GM21515 (cell line): ENCODE data around the gene NUDT4.
"Not testable (repeated sequence)": the region's sequence is repeated elsewhere in the genome, so short reads cannot be mapped to it uniquely, and the experiment has no call there.

ENCODE experiments used
- ATAC-seq: cut with Tn5 transposase; IDR thresholded peaks from one replicate; pipeline ENCODE4 v1.9.1; 2021; ENCODE audit not compliant: unreplicated experiment

Gene NUDT4

GRCh38 chr12:93365616-93366405, 11.9 kb upstream of the NUDT4 start:
- ATAC-seq = no peak

GRCh38 chr12:93366422-93366821, 11.3 kb upstream of the NUDT4 start:
- ATAC-seq = no peak

- no peak for ATAC-seq
These were observed 9.0 kb upstream of the NUDT4 start for GRCh38 chr12:93368766-93369165.

GRCh38 chr12:93369505-93369904, 8.2 kb upstream of the NUDT4 start:
- ATAC-seq = no peak

- ATAC-seq = no peak
These were observed 6.8 kb upstream of the NUDT4 start for GRCh38 chr12:93370947-93371346.

- ATAC-seq = no peak
These were observed 3.6 kb upstream of the NUDT4 start for GRCh38 chr12:93373961-93374656.

- no peak for ATAC-seq
These were observed 1.8 kb upstream of the NUDT4 start for GRCh38 chr12:93375906-93376305.

- no peak for ATAC-seq
These were observed 1.1 kb upstream of the NUDT4 start for GRCh38 chr12:93376436-93377251.

GRCh38 chr12:93378196-93378997, 672 bp downstream of the NUDT4 start:
- ATAC-seq = peak; percentile 33

- no peak for ATAC-seq
These were observed 1.2 kb downstream of the NUDT4 start for GRCh38 chr12:93378998-93379325.

- ATAC-seq = no peak
These were observed 1.7 kb downstream of the NUDT4 start for GRCh38 chr12:93379326-93379980.

- no peak for ATAC-seq
These were observed 2.2 kb downstream of the NUDT4 start for GRCh38 chr12:93379981-93380361.

GRCh38 chr12:93380480-93381121, 2.9 kb downstream of the NUDT4 start:
- no peak for ATAC-seq

GRCh38 chr12:93381161-93381975, 3.6 kb downstream of the NUDT4 start:
- ATAC-seq = no peak

GRCh38 chr12:93381976-93382437, 4.3 kb downstream of the NUDT4 start:
- not testable (repeated sequence) for ATAC-seq

- no peak for ATAC-seq
These were observed 10.1 kb downstream of the NUDT4 start for GRCh38 chr12:93387780-93388179.

GRCh38 chr12:93390031-93390430, 12.3 kb downstream of the NUDT4 start:
- ATAC-seq = no peak

- ATAC-seq = no peak
These were observed 13.0 kb downstream of the NUDT4 start for GRCh38 chr12:93390549-93391297.
